Neural progenitor cell (in vitro differentiated cells): ENCODE data around the gene HEATR5A.

Source experiments
- EZH2 ChIP-seq: fragments of 200-600 bp; sonication (generic); IDR thresholded peaks from 2 replicates; pipeline ENCODE4 v1.6.1; 2017; ENCODE audit warnings: antibody characterized with exemption, mild to moderate bottlenecking, moderate library complexity
- EZH2phosphoT487 ChIP-seq: fragments of 200-600 bp; sonication (generic); IDR thresholded peaks from 2 replicates; pipeline ENCODE4 v1.6.1; 2017; ENCODE audit warnings: antibody characterized with exemption
- TF ChIP-seq, protein P1 (sequence below): fragments of 200-600 bp; sonication (generic); IDR thresholded peaks from 2 replicates; pipeline ENCODE4 v1.5.1; 2017; ENCODE audit warnings: antibody characterized with exemption, mild to moderate bottlenecking

DNA sequence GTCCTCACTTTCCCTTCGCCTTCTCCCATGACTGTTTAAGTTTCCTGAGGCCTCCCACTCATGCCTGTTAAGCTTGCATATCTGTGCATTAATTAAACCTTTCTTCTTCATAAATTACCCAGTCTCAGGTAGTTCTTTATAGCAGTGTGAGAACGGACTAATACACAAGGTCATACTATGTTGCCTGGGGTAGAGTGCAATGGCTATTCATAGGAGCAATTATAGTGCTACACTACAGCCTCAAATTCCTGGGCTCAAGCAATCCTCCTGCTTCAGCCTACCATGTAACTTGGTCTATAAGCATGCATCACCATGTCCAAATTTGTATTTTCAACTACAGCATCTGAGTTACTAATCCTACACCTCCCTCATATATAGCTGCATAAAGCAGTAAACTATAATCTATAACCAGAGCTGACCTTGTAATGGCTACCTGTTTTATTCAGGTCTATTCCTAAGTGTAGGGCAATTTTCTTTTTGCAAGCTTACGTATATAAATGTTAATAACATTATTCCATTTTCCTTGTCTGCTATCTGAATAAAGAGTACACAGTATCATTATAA is 18.9 kb downstream of the HEATR5A start:
- TF ChIP-seq EZH2phosphoT487 (no peak), EZH2 (no peak)
- TF ChIP-seq, protein P1, sequence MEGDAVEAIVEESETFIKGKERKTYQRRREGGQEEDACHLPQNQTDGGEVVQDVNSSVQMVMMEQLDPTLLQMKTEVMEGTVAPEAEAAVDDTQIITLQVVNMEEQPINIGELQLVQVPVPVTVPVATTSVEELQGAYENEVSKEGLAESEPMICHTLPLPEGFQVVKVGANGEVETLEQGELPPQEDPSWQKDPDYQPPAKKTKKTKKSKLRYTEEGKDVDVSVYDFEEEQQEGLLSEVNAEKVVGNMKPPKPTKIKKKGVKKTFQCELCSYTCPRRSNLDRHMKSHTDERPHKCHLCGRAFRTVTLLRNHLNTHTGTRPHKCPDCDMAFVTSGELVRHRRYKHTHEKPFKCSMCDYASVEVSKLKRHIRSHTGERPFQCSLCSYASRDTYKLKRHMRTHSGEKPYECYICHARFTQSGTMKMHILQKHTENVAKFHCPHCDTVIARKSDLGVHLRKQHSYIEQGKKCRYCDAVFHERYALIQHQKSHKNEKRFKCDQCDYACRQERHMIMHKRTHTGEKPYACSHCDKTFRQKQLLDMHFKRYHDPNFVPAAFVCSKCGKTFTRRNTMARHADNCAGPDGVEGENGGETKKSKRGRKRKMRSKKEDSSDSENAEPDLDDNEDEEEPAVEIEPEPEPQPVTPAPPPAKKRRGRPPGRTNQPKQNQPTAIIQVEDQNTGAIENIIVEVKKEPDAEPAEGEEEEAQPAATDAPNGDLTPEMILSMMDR = no peak
